CD4-positive, alpha-beta T cell treated with Interferon gamma for 1 hour (primary cell): ENCODE data around the gene VASH1.

ENCODE experiments used
- DNase-seq: peaks from one replicate; pipeline ENCODE4 v3.0.0-alpha.2; 2020

VASH1 gene

DNA sequence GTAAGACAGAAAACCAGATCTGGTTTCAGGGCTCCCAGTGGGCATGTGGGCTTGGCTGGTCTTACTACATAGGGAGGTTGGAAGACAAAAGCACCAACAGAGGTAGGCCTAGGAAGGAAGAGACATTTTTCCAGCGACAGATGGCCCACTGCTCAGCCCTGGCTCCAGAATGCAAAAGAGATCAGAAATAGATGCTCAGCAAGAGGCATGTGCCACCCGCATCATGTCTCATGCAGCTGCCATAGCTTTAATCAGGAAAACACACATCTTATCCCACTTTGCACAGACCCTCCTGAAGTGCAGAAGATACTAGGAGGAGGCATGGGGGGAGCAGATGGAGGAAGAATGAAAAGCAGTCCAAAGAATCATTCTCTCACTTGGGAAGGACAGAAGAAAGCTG lies 25.3 kb downstream of the VASH1 start:
- no peak for DNase-seq

DNA sequence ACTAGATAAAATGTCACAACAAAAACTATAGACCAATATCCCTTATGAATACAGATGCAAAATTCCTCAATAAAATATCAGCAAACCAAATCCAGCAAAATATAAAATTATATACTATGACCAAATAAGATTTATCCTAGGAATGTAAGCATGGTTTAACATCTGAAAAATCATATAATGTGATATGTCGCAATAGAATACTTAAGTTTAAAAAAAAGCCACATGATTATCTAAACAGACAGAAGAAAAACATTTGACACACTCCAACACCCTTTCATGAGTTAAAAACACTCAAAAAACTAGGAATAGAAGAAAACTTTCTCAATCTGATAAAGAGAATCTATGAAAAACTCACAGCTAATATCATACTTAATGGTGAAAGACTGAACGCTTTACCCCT lies 31.2 kb downstream of the VASH1 start:
- no peak for DNase-seq

- DNase-seq = no peak
These were observed 32.1 kb downstream of the VASH1 start for GRCh38 chr14:76793324-76793723.

DNA sequence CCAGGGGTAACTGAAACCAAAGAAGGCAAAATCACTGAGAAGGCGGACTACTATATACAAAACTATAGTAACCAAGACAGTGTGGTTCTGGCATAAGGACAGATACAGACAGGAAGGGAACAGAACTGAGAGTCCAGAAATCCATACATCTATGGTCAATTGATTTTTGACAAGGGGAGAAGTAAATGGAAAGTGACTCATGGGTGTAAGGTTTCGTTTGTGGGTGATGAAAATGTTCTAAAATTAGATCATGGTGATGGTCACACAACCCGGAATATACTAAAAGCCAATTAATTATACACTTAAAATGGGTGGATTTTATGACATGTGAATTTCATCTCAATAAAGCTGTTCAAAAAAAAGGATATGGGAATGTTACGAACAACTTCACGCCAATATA lies 32.7 kb downstream of the VASH1 start:
- no peak for DNase-seq

- DNase-seq = no peak
These were observed 45.2 kb downstream of the VASH1 start for GRCh38 chr14:76806446-76806845.

- no peak for DNase-seq
These were observed 46.7 kb downstream of the VASH1 start for GRCh38 chr14:76808011-76808410.

DNA sequence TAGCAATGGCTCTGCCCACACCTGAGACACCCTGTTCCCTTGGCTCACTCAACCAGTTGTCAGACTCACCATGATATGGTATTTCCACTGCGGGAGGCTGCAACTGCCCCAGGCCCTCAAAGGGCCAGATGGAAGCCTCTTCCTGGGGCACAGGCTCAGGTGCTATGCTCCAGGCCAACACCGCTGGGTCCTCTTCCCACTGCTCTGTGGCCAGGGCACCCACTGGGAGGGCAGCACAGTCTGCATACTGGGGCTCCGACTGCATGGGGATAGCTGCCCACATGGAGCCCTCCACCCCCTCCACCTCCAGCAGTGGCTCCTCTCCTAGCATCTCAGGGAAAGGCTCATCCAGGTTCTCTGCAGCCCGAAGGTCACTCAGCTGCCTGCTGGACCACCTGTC lies 47.7 kb downstream of the VASH1 start:
- DNase-seq = no peak

- DNase-seq = no peak
These were observed 49.3 kb downstream of the VASH1 start for GRCh38 chr14:76810525-76810924.

DNA sequence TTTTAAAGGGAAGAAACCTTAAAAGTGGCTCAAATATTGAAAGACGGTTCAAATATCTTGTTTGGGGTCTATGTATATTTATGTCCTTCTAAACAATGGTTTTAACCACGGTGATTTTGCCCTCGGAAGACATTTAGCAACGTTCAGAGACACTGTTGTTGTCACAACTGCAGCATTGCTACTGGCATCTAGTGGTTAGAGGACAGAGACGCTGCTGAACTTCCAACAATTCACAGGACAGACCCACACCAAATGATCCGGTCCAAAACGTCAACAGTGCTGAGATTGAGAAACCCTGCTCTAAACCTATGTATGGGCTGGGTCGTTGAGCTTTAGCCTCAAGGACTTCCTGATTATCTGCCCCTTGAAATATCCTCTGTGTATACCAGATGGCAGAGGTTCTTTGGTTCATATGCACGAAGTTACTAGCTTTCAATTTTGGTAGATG lies 49.7 kb downstream of the VASH1 start:
- peak; percentile 26 for DNase-seq

- DNase-seq = no peak
These were observed 50.3 kb downstream of the VASH1 start for GRCh38 chr14:76811561-76811960.

DNA sequence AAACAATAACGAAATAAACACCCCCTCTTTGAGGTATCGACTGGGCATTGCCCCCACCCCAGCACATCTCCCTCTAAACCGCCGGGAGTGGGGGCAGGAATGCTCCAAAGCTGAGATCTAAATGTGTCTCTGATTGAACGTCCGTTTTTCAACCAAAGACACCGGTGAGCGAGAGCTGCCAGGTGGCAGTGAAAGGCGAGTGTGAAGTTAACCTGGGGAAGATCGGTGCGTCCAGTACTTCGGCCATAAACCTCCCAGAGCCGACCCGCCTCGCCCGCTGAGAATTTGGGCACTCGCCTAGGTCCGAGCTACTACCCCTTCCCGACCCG lies 50.8 kb downstream of the VASH1 start:
- DNase-seq = no peak

DNA sequence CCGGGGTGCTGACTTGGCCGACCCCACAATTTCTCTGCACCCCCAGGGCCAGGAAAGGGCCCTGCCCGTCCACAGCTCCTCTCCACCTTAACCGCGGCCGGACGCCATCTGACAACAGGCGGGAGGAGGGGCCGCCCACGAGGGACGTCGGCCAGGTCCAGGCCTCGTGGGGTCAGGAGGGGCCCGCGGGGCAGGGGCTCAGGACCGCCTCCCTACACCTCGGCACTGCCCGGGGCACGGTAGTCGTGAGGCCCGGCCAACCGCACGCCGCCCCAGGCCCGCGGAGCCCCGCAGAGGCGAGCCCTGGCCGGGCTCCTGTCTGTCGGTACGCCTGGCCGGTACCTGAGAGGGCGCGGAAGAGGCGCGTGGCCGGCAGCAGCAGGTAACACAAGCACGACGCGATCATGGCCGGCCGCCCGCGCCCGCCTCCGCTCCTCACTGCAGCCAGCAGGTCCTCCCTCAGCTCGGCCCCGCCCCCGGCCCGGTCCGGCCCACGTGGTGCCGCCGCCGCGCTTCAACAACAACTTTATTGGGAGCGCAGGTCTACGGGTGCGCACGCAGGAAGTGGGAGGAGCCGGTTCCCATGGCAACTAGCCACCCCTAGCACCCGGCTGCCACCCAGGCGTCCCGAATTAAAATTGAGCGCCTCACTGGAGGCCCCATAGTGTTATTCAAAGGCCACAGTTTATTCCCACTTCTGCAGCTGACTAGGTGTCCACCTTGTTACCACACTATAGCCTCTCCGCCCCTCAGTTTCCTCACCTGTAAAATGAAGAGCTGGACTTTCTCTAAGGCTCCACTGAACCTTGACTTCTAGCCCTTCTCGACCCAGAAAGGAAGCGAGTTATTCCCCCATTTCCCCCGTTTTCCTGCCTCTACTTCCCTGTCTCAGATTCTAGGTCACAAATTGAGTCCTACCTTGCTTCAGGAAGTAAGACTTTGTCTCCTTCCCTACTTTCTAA lies 51.4 kb downstream of the VASH1 start, which contains the start of gene ANGEL1:
TSS of gene ANGEL1 (minus strand) at position 461 of the 962 bp plus-strand sequence. CDS start at position 406, 55 bp downstream.
- DNase-seq = peak; percentile 96

- DNase-seq = no peak
These were observed 53.7 kb downstream of the VASH1 start for GRCh38 chr14:76814726-76815645.

DNA sequence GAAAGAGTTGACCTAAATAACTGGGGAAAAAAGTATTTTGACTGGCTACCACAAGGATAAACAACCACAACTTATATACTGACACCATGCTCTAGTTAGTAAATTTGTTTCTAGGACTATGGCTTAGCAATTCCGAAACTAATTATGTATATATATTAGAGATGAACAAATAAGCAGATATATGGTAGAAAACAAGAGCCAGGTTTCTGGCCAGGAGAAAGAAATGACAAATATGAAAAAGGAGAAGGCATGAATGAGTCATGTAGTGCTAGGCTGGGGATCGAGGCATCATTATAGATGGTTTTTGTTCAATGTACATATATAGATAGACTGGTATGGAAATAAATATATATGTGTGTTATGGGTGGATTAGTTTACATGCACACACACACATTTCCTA lies 59.4 kb downstream of the VASH1 start:
- no peak for DNase-seq

DNA sequence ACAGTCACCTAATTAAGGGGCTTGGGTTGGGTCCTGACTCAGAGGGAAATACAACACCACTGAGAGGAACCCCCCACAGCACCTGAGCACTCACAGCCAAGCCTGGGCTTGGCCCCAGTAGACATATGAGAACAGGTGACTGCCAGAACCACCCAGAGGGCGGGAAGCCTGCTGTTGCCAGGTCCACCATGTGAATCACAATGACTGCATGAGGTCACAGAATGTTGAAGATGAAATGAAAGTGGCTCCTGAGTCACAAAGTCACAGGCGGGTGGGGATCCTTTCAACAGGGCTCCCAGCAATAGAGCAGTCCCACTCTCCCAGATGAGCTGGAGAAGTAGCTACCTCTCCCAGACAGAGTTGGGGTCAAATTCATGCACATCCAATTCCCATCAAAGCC lies 64.9 kb downstream of the VASH1 start, which contains the start of gene LRRC74A:
TSS of gene LRRC74A (plus strand) at position 287 of the 400 bp plus-strand sequence. CDS start 290 bp downstream, outside the sequence.
- no peak for DNase-seq

- no peak for DNase-seq
These were observed 66.5 kb downstream of the VASH1 start for GRCh38 chr14:76827696-76828296.

DNA sequence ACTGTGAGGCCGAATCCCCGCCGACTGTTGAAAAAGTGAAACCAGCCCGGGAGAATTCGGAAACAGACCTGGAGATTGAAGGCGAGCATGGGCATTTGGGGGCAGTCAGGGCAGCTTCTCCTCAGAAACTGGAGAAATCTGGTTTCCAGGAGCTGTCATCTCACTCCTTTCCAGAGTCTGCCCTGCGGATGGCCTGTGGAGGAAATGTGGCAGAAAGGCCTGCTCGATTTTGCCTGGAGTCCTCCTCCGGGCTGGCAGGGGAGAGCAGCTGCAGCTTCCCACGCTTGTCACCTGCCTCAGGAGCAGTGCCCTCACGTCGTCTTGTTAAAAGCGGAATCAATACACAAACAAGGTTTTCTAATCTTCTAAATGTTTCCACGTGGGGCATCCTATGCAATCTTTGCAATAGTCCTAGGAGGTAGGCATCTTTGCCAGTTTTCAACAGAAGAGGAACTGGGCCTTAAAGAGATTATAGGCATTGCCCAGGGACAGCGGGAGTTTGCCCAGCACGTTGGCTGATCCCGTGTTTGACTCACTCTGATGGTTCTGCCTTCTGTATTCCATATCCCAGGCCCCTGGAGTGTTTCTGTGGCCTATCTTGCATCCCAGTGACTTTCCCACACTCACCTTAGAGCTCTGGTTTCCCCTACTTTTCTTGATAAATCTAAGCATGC lies 67.2 kb downstream of the VASH1 start:
- no peak for DNase-seq

- DNase-seq = peak; percentile 18
These were observed 67.7 kb downstream of the VASH1 start for GRCh38 chr14:76829013-76829365.

DNA sequence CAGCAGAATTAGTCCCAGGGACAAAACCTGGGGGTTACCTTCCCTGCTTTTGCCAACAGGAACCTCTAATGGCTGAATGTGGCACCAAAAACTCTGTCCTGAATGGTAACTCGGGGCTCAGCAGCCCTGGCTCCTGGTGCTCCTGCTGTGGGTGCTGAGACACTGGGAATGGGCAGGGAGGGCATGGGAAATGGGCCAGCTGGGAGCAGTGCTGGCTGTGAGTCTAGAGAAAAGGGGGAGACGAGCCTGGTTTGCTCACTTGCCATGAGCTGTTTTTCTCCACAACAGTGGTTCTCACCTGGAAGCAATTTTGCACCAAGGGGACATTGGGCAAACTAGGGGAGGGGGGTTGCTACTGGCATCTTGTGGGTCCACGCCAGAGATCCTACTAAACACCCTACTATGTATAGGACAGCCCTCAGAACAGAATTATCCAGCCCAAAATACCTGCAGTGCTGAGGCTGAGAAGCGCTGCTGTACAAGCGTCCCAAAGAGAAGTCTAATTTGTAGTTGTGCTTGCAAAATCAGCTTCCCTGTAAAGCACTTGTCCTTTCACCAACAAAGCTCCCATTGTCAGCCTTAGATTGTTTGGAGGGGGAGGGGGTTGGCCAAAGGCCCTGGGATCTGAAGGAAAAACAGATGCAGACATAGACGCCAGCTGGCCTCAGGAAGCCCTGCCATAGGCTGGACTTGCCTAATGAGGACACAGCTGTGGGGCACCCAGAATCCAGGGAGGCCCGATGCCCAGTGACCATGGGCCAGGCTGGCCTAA lies 68.6 kb downstream of the VASH1 start:
- no peak for DNase-seq

DNA sequence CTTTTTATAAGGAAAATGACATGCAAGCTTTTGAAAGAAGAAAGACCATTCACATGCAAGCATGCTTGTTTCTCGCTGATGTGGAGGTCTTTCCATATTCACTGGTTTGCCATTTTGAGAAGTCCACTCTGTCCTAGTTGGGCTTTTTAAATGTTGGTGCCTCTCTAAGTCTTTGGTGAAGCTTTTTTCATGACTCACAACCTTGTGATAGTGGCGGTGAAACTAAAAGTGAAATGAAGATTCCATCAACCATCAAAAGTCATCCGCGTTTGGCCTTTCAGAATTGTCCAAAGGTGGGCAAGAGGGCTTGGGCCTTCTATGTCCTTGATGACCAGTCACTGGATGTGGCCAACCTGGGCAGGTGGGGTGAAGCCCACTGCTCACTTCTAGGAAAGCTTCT lies 69.3 kb downstream of the VASH1 start:
- no peak for DNase-seq

DNA sequence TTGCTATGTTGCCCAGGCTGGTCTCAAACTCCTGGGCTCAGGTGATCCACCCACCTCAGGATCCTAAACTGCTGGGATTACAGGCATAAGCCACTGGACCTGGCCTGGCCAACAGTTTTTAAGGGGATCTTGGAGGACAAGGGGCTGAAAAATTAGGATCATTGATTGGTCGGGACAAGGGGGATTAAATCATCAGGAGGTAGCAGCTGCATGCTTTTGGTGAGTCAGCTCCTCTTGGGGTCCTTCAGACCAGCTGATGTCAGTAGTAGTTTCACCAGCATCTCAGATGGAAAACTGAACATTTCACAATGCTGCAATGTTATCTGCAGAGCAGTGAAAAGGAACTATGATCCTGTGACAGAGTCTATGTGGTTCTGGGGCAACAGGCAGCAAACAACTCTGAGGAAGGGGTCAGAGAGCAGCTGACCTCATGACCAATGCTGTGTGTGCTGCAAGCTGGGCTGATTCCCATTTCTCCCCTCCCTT lies 71.3 kb downstream of the VASH1 start:
- no peak for DNase-seq
